ENCODE results near the gene AP5S1. TPM values are rescaled to one million over a fixed set of nuclear protein-coding genes. Genes with fewer than 3 reads are reported as not detected.

Gene AP5S1
- total and polyA plus RNA-seq, 2 of the 13 experiments (the other 11 are each of a cell fraction or from before 2014, with no cell fraction given), result 7.9 to 23.2 TPM

DNA sequence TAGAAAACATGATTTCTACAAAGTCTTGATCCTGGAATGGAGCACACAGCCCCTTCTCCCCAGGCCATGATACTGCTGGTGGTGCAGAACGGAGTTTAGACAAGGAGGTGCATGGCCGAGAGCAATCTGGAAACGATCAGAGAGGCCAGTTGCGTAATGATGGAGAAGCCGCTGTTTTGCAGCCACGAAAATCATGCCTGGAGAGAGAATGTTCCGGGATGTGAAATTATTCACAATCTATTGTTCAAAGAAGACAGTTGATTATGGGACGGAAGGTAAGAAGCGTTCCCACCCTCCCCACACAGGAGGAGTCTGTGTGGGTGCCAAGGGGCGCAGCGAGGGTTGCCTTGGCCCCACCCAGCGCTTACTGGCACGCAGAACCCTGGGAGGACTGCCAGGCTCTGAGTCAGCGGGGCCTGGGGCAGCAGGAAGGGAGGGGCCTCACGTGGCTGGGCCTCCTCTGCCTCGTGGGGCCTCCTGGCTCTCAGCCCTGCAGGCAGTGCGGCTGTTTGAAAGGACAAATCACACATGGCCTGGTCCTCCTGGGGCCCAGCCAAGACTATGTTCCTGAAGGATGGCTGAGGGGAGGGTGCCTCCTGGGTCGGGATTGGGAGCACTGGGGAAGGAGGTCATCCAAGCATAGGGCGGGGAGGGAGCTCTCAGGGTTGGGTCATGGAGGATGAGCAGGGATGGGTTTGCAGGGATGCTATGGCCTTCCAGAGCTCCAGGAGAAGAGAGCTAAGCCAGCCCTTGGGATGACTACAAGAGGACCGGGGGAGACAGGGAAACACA, 8.7 kb upstream of the AP5S1 start (continued):
- peak; percentile 93 for TF ChIP-seq ZNF33B (CRISPR knock-in tag; IDR thresholded peaks at IDR 0.05)
- peak; percentile 72; the same call in 1 of the 2 replicates for TF ChIP-seq PHF20 (CRISPR knock-in tag; IDR thresholded peaks at IDR 0.05)
- peak; percentile 93 for TF ChIP-seq ZXDC (CRISPR knock-in tag; IDR thresholded peaks at IDR 0.05)
- TF ChIP-seq, protein P1, sequence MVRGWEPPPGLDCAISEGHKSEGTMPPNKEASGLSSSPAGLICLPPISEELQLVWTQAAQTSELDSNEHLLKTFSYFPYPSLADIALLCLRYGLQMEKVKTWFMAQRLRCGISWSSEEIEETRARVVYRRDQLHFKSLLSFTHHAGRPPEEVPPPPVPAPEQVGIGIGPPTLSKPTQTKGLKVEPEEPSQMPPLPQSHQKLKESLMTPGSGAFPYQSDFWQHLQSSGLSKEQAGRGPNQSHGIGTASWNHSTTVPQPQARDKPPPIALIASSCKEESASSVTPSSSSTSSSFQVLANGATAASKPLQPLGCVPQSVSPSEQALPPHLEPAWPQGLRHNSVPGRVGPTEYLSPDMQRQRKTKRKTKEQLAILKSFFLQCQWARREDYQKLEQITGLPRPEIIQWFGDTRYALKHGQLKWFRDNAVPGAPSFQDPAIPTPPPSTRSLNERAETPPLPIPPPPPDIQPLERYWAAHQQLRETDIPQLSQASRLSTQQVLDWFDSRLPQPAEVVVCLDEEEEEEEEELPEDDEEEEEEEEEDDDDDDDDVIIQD (CRISPR knock-in tag; IDR thresholded peaks at IDR 0.05; ENCODE audit: low read depth), result peak; percentile 85
- no peak for TF ChIP-seq AGO2 (optimal IDR thresholded peaks at IDR 0.05; ENCODE audit: low read depth, low read length)
- peak; percentile 63 for TF ChIP-seq ZNF354B (CRISPR knock-in tag; IDR thresholded peaks at IDR 0.05)
- no peak for TF ChIP-seq ZNF138 (CRISPR knock-in tag; IDR thresholded peaks at IDR 0.05; ENCODE audit: low read depth)
- TF ChIP-seq, protein P2, sequence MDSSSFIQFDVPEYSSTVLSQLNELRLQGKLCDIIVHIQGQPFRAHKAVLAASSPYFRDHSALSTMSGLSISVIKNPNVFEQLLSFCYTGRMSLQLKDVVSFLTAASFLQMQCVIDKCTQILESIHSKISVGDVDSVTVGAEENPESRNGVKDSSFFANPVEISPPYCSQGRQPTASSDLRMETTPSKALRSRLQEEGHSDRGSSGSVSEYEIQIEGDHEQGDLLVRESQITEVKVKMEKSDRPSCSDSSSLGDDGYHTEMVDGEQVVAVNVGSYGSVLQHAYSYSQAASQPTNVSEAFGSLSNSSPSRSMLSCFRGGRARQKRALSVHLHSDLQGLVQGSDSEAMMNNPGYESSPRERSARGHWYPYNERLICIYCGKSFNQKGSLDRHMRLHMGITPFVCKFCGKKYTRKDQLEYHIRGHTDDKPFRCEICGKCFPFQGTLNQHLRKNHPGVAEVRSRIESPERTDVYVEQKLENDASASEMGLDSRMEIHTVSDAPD (CRISPR knock-in tag; IDR thresholded peaks at IDR 0.05), result peak; percentile 90; the same call in 1 of the 2 replicates
- TF ChIP-seq TCF7L2 (IDR thresholded peaks at IDR 0.05; ENCODE audit: low read depth, low read length), result no peak
- peak; percentile 98 for TF ChIP-seq CREB3 (CRISPR knock-in tag; IDR thresholded peaks at IDR 0.05)
- TF ChIP-seq ZNF878 (CRISPR knock-in tag; IDR thresholded peaks at IDR 0.05), result peak; percentile 93
- no peak for TF ChIP-seq CENPX (CRISPR knock-in tag; IDR thresholded peaks at IDR 0.05)
- TF ChIP-seq ZNF780A (CRISPR knock-in tag; IDR thresholded peaks at IDR 0.05), result peak; percentile 89
- TF ChIP-seq, protein P3, sequence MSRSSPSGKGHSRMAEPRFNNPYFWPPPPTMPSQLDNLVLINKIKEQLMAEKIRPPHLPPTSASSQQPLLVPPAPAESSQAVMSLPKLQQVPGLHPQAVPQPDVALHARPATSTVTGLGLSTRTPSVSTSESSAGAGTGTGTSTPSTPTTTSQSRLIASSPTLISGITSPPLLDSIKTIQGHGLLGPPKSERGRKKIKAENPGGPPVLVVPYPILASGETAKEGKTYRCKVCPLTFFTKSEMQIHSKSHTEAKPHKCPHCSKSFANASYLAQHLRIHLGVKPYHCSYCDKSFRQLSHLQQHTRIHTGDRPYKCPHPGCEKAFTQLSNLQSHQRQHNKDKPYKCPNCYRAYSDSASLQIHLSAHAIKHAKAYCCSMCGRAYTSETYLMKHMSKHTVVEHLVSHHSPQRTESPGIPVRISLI (CRISPR knock-in tag; IDR thresholded peaks at IDR 0.05; ENCODE audit: borderline replicate concordance), result peak; percentile 72; the same call in 1 of the 2 replicates
- peak; percentile 75; the same call in 1 of the 2 replicates for TF ChIP-seq ZNF562 (CRISPR knock-in tag; IDR thresholded peaks at IDR 0.05; ENCODE audit: borderline replicate concordance)
- TF ChIP-seq ZHX1 (CRISPR knock-in tag; IDR thresholded peaks at IDR 0.05; ENCODE audit: low read depth), result no peak; the same call in 1 of the 2 replicates
- peak; percentile 95 for TF ChIP-seq ZNF430 (CRISPR knock-in tag; IDR thresholded peaks at IDR 0.05)

Measured in HepG2 (cell line).